ENCODE data around the gene PALM3.

- TF ChIP-seq CTCF (IDR thresholded peaks at IDR 0.05) (no peak), POLR2A (IDR thresholded peaks at IDR 0.05) (no peak), EP300 (IDR thresholded peaks at IDR 0.05) (no peak)
Measured at GRCh38 chr19:14101003-14101545, 39.2 kb upstream of the PALM3 start.

Measured in tibial nerve (tissue), 4 donors.